SK-N-DZ (cell line): Measurements from ENCODE around the gene HSD17B2. TPM values are rescaled to one million over a fixed set of nuclear protein-coding genes. Genes with fewer than 3 reads are reported as not detected.
"Not testable (repeated sequence)": the region's sequence is repeated elsewhere in the genome, so short reads cannot be mapped to it uniquely, and the experiment has no call there.

ENCODE experiments used
- DNase-seq: peaks from one replicate; pipeline ENCODE4 v3.0.0-alpha.2; 2015; ENCODE audit warnings: low spot score
- polyA plus RNA-seq, 2 experiments: library from polyadenylated mRNA; depleted of rRNA; stranded (reverse); fragments of >200 nt; gene quantifications; 2 replicates each; pipeline ENCODE4 v1.2.3, GENCODE V29; 2014

HSD17B2 gene
- not detected in 2 replicates for polyA plus RNA-seq (2014; cell fraction: cytosol; rRNA removed)
- not detected in 2 replicates for polyA plus RNA-seq (2014; cell fraction: nucleus; rRNA removed)

- no peak for DNase-seq
These were observed at the start of gene HSD17B2 for GRCh38 chr16:82034981-82035612. TSS of gene HSD17B2 (plus strand) at chr16:82035253. CDS start at chr16:82035425, 172 bp downstream.

GRCh38 chr16:81987121-81987520 is 47.9 kb upstream of the HSD17B2 start:
- DNase-seq: no peak

- DNase-seq: no peak
These were observed 47.3 kb upstream of the HSD17B2 start for GRCh38 chr16:81987706-81988105.

- no peak for DNase-seq
These were observed 42.2 kb upstream of the HSD17B2 start for GRCh38 chr16:81992859-81993258.

- no peak for DNase-seq
These were observed 40.6 kb upstream of the HSD17B2 start for GRCh38 chr16:81994485-81994884.

GRCh38 chr16:81995651-81996050 is 39.4 kb upstream of the HSD17B2 start:
- no peak for DNase-seq

- DNase-seq: no peak
These were observed 38.2 kb upstream of the HSD17B2 start for GRCh38 chr16:81996664-81997509.

GRCh38 chr16:81997738-81998137 is 37.3 kb upstream of the HSD17B2 start:
- DNase-seq: no peak

GRCh38 chr16:82002831-82003230 is 32.2 kb upstream of the HSD17B2 start:
- DNase-seq: no peak

GRCh38 chr16:82004601-82005000 is 30.5 kb upstream of the HSD17B2 start:
- DNase-seq: no peak

GRCh38 chr16:82005027-82005830 is 29.8 kb upstream of the HSD17B2 start:
- DNase-seq: peak; percentile 29

- no peak for DNase-seq
These were observed 29.0 kb upstream of the HSD17B2 start for GRCh38 chr16:82006036-82006435.

GRCh38 chr16:82007189-82007588 is 27.9 kb upstream of the HSD17B2 start:
- DNase-seq: no peak

- DNase-seq: no peak
These were observed 26.0 kb upstream of the HSD17B2 start for GRCh38 chr16:82008957-82009592.

GRCh38 chr16:82009789-82010188 is 25.3 kb upstream of the HSD17B2 start:
- not testable (repeated sequence) for DNase-seq

- DNase-seq: no peak
These were observed 24.4 kb upstream of the HSD17B2 start for GRCh38 chr16:82010649-82011048.

GRCh38 chr16:82011199-82011641 is 23.8 kb upstream of the HSD17B2 start, which contains the start of gene SDR42E1:
TSS of gene SDR42E1 (minus strand) at chr16:82011470. CDS start at chr16:82000858, 10,612 bp downstream.
- DNase-seq: no peak

GRCh38 chr16:82013139-82013538 is 21.9 kb upstream of the HSD17B2 start:
- no peak for DNase-seq

GRCh38 chr16:82016263-82016662 is 18.8 kb upstream of the HSD17B2 start:
- DNase-seq: no peak

GRCh38 chr16:82016964-82017363 is 18.1 kb upstream of the HSD17B2 start:
- no peak for DNase-seq

- no peak for DNase-seq
These were observed 17.0 kb upstream of the HSD17B2 start for GRCh38 chr16:82017911-82018568.
